Stimulated activated CD4-positive, alpha-beta T cell treated with anti-CD3 and anti-CD28 coated beads, Interleukin-1b, Interleukin-23, amount 100 ng/mL, for 1 hour (primary cell): ENCODE measurements around the gene EED.
A peak's percentile ranks its signal among the peaks of the same experiment; 100 is the strongest.
"Not testable (repeated sequence)": the region's sequence is repeated elsewhere in the genome, so short reads cannot be mapped to it uniquely, and the experiment has no call there.

Experiments used
- DNase-seq, 2 donors: peaks; one replicate each; pipeline ENCODE4 v3.0.0-alpha.2; 2020; ENCODE audit warnings: low read depth in 2 of 2

EED gene

DNA sequence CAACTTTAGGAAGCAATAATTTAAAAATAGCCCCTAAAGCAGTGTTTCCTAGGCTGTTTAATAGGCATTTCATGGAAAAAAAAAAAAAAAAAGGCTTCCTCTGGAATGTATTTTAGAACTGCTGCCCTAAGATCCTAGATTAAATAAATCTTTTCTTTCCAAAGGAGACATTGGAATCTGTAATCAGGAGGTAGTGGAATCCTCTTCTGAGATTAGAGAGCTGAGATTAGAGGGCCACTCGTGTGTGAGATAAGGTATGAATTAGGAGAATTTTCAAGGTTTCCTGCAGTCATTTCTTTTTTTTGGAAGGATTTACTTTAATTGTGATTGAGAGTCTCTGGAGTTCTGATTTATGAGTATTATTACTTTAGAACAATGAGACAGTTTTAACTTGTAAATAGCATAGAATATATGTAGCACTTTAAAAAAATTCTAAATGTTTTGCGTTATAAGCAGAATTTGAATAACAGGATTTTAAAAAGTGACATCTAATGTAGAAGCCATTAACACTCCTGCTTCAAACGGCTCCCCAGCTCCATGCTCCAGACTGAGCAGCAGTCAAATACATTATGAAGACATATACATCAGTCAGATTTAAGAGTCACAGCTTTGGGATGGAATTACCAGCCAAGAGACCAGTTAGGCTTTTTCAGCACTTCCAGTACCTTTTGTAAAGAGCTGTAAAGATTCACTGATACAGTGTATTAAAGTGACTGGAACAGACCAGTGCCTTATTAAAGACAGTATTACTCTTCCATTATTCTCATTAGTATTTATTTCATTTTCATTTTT lies 5.0 kb downstream of the EED start:
- DNase-seq: no peak

- no peak for DNase-seq
These were observed 6.8 kb downstream of the EED start for GRCh38 chr11:86251345-86251744.

GRCh38 chr11:86255896-86256295 lies 11.3 kb downstream of the EED start:
- no peak for DNase-seq

DNA sequence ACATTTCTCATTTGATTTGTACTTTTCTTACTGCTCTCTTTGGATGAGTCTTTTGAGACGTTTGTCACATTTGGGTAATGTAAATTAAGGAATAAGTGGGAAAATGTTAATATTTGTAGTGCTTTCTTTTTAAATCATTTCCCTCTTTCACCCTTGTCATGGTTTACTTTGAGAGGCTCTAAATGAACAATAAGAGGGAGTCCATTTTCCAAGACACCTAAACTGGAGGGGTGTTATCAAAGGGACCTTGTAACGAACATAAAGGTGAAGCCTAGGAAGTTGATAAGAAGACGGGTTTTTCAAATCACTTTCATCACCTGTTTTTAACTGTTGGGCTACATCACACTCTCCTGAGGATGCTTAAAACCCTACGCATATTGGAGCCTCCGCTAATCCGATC lies 12.1 kb downstream of the EED start:
- no peak for DNase-seq

DNA sequence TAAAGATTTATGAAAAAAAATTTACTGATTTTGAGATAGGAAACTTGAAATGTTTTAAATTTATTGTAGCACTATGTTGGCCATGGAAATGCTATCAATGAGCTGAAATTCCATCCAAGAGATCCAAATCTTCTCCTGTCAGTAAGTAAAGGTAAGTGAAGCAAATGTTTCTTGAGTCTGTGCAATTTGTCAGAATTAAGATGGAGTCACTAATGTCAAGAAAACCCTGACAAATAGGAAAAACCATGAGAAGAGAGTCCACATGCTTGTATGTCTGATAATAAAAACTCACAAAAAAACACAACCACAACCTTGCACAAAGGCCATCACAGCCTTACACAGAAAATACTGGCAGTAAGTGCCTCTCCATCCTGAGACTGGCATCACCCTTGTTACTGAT lies 12.9 kb downstream of the EED start:
- DNase-seq: no peak

DNA sequence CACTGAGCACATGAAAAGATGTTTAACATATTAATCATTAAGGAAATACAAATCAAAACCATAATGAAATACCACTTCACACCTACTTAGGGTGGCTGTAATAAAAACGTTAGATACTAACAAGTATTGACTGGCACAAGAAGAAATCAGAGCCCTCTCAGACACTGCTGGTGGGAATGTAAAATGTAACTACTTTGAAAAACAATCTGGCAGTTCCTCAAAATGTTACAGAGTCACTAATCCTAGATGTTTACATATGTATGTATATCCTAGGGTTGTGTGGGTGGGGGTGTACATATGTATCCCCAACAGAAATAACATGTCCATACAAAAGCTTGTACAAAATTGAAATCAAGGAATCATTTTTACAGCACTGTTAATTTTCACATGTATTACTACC lies 15.2 kb downstream of the EED start:
- DNase-seq: no peak

DNA sequence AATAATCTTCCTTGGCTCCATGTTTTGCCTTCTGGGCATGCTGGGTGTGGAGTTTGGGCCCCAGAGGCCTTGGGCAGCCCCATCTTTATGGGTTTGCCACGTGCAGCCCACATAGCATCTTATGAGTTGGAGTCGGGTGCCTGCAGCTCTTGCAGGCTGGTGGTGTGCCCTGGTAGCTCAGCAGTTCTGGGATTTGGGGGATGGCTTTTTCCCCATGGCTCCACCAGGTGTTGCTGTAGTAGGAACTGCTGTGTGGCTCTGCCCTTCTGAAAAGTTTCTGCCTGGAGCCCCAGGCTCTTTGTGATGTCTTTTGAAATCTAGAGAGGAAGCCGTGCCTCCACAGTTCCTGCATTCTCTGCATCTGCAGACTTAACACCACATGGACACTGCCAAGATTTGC lies 16.8 kb downstream of the EED start:
- DNase-seq: no peak

GRCh38 chr11:86262387-86262786 lies 17.8 kb downstream of the EED start:
- no peak for DNase-seq

GRCh38 chr11:86264649-86265048 lies 20.1 kb downstream of the EED start:
- no peak for DNase-seq

DNA sequence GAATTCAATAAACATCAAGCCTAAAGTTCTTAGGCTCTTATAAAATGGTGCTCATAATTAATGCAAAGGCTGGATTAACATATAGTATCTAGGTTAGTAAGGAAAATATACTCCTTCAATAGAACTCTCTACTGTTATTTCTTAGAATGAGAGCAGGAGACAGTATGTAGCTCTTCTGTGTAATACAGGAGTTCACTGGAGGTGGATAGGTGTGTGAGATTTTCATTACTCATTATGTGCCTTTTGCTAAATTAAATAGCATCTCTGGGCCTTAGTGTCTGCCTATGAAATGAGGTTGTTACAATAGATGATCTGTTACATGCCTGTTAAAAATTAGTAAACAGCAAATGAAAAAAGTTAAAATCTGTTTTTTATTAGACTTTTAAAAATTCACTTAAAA lies 20.6 kb downstream of the EED start:
- no peak for DNase-seq

- no peak for DNase-seq
These were observed 25.1 kb downstream of the EED start for GRCh38 chr11:86269645-86270044.

DNA sequence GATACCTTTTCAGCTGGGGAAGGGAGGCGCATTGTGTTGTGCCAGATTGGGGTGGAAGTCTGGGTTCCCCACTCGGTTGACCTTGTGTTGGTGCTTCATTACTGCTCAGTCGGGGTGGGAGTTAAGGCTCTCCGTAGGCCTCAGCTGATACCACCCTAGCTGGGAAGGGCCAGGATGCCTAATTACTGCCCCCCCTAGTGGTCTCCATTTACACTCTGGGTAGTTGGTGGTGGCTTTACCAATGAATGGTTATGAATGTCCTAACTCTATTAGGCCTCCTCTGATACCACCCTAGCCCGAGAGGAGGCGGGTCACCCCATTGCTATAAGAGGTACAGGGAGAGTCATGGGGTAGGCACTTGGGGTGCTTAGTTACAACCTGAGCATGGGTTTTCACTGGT lies 29.9 kb downstream of the EED start:
- no peak for DNase-seq

GRCh38 chr11:86274999-86275398 lies 30.4 kb downstream of the EED start:
- no peak for DNase-seq

GRCh38 chr11:86275493-86276370 lies 31.2 kb downstream of the EED start:
- DNase-seq: no peak

DNA sequence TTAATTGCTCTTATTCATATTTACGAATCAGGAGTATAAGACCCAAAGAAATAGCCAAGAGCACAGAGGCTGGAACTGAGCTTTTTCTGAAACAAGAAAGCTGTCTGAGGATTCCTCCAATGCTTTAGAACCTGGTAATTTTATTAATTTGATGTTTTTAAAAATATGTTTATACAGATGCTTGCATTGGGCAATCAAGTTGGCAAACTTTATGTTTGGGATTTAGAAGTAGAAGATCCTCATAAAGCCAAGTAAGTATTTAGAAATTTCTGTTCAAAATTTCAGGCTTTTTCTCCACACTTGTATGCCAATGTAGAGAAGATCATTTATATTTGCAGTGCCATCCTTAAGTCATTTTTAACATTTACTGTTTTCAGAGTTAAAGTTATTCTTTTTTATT lies 33.2 kb downstream of the EED start:
- no peak for DNase-seq

DNA sequence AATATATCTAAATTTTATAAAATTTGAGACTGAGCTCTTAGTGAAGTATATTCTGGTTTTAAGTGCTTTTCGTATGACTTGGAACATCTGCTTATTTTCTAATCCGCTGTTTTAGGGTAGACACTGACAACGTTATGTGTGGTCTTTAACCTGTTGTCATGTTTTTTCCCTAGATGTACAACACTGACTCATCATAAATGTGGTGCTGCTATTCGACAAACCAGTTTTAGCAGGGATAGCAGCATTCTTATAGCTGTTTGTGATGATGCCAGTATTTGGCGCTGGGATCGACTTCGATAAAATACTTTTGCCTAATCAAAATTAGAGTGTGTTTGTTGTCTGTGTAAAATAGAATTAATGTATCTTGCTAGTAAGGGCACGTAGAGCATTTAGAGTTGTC lies 33.7 kb downstream of the EED start:
- no peak for DNase-seq

GRCh38 chr11:86279747-86280146 lies 35.2 kb downstream of the EED start:
- no peak for DNase-seq

DNA sequence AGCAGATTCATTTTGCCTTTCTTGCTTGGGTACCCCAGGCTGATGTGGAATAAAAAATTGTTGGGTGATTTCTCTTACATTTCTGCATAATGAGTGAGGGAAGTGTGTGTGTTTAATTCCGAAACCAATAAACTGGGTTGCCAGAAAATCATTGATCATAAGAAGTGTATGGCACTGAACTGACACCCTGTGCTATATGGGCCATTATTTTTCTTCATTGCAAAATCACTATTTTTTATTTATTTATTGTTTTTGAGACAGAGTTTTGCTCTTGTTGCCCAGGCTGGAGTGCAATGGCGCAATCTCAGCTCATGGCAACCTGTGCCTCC lies 42.9 kb downstream of the EED start:
- DNase-seq: no peak

DNA sequence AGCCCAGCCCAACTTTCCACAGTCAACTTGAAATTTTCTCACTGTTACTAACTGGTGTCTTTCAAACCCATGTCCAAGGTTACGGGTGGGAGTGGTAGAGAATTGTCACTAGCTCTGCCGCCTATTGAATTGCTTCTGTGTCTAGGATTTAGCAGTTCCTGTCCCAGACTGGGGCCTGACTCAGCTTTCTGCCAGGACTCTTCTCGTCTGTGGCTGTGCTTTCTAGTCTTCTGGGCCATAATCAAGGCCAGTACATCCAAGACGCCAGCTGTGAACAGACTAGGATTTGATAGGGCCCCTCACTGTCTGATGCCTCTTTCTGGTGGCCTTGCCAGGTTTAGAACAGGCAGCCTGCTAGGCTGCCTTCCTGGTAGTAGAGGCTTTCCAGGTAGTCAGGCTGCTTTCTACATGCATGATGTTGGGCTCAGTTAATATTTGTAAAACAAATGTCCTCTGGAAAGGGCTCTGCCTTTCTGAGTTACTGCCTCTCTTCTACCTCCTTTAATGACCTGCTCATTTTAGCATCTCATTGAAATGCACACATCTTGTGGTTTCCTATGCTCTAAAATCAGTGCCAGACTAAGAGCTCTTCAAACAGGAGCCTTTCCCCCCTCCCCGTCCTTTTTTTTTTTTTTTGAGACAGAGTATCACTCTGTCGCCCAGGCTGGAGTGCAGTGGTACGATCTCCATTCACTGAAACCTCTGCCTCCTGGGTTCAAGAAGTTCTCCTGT lies 44.4 kb downstream of the EED start:
- DNase-seq: no peak

DNA sequence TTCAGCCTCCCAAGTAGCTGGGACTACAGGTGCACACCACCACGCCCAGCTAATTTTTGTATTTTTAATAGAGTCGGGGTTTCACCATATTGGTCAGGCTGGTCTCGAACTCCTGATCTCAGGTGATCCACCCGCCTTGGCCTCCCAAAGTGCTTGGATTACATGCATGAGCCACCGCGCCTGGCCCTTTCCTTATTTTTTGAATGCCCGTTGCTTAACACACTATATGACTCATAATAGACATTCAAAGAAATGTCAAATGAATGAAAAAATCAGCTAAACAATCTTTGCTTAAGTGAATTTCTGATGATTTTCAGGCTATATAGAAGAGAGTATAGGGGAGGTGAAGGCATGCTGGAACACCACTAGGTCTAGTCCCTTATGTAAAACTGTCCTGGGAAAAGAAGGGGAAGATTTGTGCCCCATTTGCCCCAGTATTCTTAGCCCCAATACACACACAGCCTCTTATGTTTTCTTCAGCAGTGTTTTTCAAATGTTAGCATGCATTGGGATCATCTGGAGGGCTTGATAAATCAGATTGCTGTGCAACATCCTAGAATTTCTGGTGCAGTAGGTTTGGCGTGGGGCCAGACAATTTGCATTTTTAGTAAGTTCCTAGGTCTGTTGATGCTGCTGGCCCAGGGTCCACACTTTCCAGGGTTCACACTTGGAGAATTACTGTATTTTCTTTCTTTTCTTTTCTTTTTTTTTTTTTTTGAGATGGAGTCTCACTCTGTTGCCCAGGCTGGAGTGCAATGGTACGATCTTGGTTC lies 45.1 kb downstream of the EED start:
- not testable (repeated sequence) for DNase-seq

DNA sequence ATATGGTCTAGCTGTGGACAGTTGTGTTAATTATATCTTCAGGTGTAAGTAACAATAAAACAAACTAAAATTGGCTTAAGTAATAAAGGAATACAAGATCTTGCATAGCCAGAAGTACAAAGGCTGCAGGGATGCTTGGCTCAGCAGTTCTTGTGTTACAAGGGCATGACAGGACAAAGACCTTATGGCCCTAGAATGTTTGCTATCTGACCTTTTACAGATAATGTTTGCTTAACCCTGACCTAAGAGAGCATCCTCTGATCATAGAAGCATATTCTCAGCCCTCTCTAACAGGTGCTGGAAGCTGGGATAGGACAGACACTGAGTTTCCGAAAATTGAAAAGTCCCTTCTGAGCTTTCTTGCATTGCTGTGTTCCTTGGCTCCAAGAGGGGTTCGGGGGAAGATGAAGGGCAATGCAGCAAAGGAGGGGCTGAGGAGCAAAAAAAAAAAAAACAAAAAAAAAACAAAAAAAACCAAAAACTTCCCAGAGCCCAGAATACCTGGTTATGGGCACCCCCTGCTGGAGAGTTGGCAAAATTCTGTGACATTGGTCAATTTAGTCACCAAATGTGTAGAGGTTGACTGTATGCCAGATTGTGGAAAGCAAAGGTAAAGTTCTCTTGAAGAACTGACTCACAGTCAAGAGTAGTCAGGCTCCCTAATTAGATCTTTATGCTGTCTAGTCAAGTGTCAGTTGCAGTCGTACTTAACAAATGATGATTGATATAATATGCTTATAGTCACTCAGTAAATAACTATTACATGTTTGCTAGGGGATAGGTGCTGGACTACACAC lies 47.1 kb downstream of the EED start:
- DNase-seq: peak; percentile 7 to 56
